Measurements from ENCODE around the gene SNX10. TPM values are rescaled to one million over a fixed set of nuclear protein-coding genes. Genes with fewer than 3 reads are reported as not detected.

Gene SNX10
- total RNA-seq, 1 donor from 2014 or later, result 4.7 TPM

DNA sequence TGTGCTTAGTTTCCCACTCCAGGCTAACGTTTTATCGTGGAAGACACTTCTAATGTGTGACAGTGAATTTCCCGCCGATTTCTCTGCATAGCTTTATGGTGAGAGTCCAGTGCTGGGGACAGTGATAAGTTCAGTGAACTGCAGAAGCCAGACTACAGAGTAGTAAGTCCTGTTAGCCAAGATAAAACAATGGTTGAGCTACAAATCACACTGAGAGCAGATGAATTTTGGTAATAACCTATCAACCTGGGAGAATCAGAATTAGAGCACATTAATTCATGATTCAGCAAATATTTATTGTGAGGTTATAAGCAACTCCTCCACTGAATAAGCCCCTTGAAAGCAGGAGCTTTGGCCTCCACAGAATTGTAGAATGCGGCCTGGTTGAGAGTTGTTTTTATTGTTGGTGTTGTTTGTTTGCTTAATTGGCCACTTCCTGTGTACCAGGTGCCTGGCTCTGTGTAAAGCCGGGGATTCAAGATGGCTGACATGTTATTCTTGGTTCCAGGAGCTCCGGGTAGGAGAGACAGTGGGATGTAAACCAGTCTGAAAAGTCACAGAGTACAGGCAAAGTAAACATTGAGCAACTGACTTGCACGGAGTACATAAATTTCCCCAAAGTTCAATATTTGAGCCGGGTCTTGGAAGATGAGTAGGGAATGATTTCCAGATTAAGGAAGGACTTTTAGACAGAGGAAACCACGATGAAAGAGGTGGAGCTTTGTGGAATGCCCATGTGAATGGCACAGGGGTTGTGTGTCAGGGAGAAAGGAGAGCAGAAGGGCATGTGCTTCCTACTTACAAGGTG, 112.7 kb downstream of the SNX10 start:
- Mint-ChIP-seq H3K9me3 (peaks cover 17% of the 10 kb centered on the region), H3K27ac (no peak overlapping the region)
- TF ChIP-seq, protein P1, sequence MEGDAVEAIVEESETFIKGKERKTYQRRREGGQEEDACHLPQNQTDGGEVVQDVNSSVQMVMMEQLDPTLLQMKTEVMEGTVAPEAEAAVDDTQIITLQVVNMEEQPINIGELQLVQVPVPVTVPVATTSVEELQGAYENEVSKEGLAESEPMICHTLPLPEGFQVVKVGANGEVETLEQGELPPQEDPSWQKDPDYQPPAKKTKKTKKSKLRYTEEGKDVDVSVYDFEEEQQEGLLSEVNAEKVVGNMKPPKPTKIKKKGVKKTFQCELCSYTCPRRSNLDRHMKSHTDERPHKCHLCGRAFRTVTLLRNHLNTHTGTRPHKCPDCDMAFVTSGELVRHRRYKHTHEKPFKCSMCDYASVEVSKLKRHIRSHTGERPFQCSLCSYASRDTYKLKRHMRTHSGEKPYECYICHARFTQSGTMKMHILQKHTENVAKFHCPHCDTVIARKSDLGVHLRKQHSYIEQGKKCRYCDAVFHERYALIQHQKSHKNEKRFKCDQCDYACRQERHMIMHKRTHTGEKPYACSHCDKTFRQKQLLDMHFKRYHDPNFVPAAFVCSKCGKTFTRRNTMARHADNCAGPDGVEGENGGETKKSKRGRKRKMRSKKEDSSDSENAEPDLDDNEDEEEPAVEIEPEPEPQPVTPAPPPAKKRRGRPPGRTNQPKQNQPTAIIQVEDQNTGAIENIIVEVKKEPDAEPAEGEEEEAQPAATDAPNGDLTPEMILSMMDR (IDR thresholded peaks at IDR 0.05; ENCODE audit: unreplicated experiment), result no peak

GRCh38 chr7:26406433-26406832, 114.8 kb downstream of the SNX10 start:
- DNase-seq (ENCODE audit: low spot score in 2 of 2, unreplicated experiment in 2 of 2), result no peak
- H3K27ac Mint-ChIP-seq, result no peak overlapping the region
- H3K4me1 Mint-ChIP-seq, result peaks cover 21% of the 10 kb centered on the region
- H3K27me3 Mint-ChIP-seq (ENCODE audit: low read depth), result no peaks in the 10 kb centered on the region
- H3K9me3 Mint-ChIP-seq, result peaks cover 17% of the 10 kb centered on the region
- H3K36me3 Mint-ChIP-seq, result peaks cover 33% of the 10 kb centered on the region
- H3K4me3 Mint-ChIP-seq, result no peak overlapping the region
- TF ChIP-seq, protein P1 (IDR thresholded peaks at IDR 0.05; ENCODE audit: unreplicated experiment), result no peak

More for the DNA sequence above, 112.7 kb downstream of the SNX10 start:
- H3K4me3 Mint-ChIP-seq, result no peak overlapping the region
- H3K4me1 Mint-ChIP-seq, result peaks cover 22% of the 10 kb centered on the region
- no peaks in the 10 kb centered on the region for H3K27me3 Mint-ChIP-seq (ENCODE audit: low read depth)
- DNase-seq (ENCODE audit: low spot score in 2 of 2, unreplicated experiment in 2 of 2), result no peak
- H3K36me3 Mint-ChIP-seq, result peaks cover 33% of the 10 kb centered on the region

DNA sequence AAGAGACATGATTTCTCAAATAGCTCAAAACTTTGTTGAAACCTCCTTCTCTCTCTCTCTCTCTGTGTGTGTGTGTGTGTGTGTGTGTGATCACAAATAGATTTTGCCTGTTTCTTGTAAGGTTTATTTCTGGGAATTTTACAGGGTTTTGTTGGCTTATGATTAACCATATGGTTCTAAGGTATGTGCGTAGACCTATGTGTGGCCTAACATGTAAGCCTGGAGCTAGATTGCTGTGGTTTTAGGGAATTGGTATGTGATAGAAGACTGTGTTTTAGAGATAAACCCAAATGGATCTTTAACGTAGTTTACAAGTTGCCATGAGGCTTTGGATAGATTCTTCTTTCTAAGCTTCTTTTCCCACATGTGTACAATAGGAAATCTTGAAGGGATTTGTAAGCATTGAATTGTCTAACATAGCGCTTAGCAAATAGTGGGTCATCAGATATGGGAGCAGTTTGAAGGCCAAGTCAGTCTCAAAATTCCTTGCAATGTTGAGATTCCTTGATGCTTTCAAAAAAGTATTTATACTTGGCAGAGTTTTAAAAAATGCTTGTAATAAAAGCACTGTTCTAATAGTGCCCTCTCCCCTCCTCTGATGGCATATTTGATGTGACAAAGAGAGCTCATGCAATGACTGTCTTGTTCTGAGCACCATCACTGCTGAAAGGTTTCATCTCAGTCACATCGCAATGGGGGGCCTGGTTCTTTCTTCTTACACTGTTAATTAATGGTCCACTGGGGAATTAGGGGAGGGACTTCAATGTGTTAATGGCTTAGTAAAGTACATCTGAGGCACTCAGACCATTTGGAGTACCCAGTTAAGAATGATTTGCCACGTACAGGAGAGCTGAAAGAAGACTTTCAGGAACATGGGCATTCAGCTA, 118.2 kb downstream of the SNX10 start:
- Mint-ChIP-seq H3K27ac (peak overlapping the region; percentile 77), H3K4me3 (no peak overlapping the region), H3K27me3 (ENCODE audit: low read depth) (no peaks in the 10 kb centered on the region), H3K4me1 (peaks cover 17% of the 10 kb centered on the region), H3K9me3 (peaks cover 17% of the 10 kb centered on the region), H3K36me3 (peaks cover 36% of the 10 kb centered on the region)
- TF ChIP-seq, protein P1 (IDR thresholded peaks at IDR 0.05; ENCODE audit: unreplicated experiment), result no peak
- DNase-seq (ENCODE audit: low spot score in 2 of 2, unreplicated experiment in 2 of 2), result no peak

DNA sequence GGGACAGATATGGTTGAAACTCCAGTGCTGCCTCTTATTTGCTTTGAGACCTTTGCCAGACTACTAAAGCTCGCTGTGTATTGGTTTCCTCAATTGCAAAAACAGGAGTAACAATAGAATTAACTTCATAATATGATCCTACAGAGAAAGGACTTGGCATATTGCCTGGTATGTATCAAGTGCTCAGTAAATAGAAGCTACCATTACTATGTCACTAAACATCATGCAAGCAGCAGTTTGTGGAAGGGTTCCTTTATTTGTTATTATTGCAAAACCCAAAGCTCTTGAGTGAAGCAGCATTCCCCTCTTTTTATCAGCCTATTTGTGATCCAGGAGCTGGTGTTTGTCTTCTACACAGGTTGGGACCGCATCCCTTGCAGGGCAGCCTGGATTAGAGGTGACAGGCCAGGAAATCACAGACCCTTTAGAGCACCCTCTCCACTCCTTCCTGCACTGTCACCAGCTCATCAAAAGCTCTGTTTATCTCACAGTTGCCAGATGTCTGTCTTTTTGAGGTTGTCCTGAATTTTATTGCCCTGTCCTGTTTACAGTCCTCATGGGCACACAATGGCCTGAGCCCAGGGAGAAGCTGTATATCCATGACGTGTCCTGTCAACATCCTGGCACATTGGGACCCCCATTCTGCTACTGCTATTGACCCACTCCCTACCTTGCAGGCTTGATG, 121.5 kb downstream of the SNX10 start:
- TF ChIP-seq, protein P1 (IDR thresholded peaks at IDR 0.05; ENCODE audit: unreplicated experiment), result no peak
- Mint-ChIP-seq H3K27ac (no peak overlapping the region), H3K9me3 (no peaks in the 10 kb centered on the region), H3K27me3 (ENCODE audit: low read depth) (no peaks in the 10 kb centered on the region), H3K36me3 (peaks cover 9% of the 10 kb centered on the region), H3K4me3 (no peak overlapping the region), H3K4me1 (peaks cover 25% of the 10 kb centered on the region)
- no peak for DNase-seq (ENCODE audit: low spot score in 2 of 2, unreplicated experiment in 2 of 2)

DNA sequence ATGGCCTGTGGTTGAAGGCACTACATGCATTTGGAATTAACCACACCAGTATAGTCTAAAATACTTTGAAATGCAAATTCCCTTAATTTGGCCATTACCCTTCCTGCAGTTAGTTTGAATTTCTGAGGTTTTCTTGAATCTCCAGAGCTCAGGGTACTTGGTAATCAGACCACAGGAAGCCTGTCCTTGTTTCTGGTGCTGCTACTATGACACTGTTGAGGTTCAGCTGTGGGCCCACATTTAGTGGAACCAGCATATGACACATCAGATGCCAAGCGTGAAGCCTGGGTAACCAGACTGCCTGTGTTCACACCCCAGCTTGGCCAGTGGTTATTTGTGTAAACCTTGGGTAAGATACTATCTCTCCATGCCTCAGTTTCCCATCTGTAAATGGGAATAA, 124.3 kb downstream of the SNX10 start:
- no peak overlapping the region for H3K27ac Mint-ChIP-seq
- peaks cover 30% of the 10 kb centered on the region for H3K4me1 Mint-ChIP-seq
- DNase-seq (ENCODE audit: low spot score in 2 of 2, unreplicated experiment in 2 of 2), result no peak
- H3K9me3 Mint-ChIP-seq, result no peaks in the 10 kb centered on the region
- H3K27me3 Mint-ChIP-seq (ENCODE audit: low read depth), result no peaks in the 10 kb centered on the region
- TF ChIP-seq, protein P1 (IDR thresholded peaks at IDR 0.05; ENCODE audit: unreplicated experiment), result no peak
- H3K36me3 Mint-ChIP-seq, result peaks cover 7% of the 10 kb centered on the region
- H3K4me3 Mint-ChIP-seq, result no peak overlapping the region

Data from mesothelial cell of epicardium (in vitro differentiated cells).